Measurements from ENCODE around the gene PHC2. TPM values are rescaled to one million over a fixed set of nuclear protein-coding genes. Genes with fewer than 3 reads are reported as not detected.

The PHC2 gene
- total RNA-seq, 4 donors from 2014 or later = 77.8 to 81.3 (median 79.5) TPM

- Histone ChIP-seq H3K36me3 (peaks cover 9% of the 10 kb centered on the region), H3K4me1 (peaks cover 36% of the 10 kb centered on the region), H3K27ac (no peak overlapping the region), H3K9me3 (no peaks in the 10 kb centered on the region), H3K4me3 (no peak overlapping the region), H3K27me3 (no peaks in the 10 kb centered on the region)
- WGBS = 85% methylated on average over 6 of the region's 6 CpGs
- no peak for DNase-seq (ENCODE audit: low spot score in 2 of 2)
- no peak for TF ChIP-seq POLR2AphosphoS5 (IDR thresholded peaks at IDR 0.05)
- TF ChIP-seq EP300 (IDR thresholded peaks at IDR 0.05) = no peak
- no peak for TF ChIP-seq POLR2A (IDR thresholded peaks at IDR 0.05)
- no peak for TF ChIP-seq CTCF (IDR thresholded peaks at IDR 0.05)
These were observed 79.6 kb downstream of the PHC2 start for GRCh38 chr1:33351281-33351660.

DNA sequence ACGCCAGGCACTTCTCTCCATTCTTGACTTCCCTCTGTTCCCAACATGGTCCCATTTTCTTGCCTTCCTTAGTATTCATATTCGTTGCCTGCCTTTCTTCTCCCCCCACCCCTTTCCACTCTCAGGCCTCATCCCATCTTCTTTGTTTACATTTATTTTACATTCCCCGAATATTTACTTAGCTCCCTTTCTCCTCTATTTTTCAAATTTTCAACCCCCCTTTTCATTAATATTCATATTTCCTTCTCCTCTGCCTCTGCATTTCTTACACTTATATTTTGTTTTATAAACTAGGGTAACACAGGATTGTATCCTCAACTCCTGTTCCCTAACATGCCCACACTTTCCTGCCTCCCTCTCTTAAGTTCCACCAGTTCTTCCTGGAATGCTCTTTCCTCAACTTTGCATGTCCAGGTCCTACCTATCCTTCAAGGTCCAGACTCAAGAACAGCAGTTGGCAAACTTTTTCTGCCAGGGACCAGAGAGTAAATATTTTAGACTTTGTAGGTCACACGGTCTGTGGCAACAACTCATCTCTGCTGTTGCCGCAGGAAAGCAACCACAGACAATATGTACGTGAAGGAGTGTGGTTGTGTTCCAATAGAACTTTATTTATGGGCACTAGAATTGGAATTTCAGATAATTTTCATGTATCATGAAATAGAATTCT is 80.1 kb downstream of the PHC2 start:
- Histone ChIP-seq H3K27me3 (no peaks in the 10 kb centered on the region), H3K36me3 (peaks cover 9% of the 10 kb centered on the region), H3K4me3 (peak overlapping the region; percentile 79), H3K4me1 (peaks cover 41% of the 10 kb centered on the region), H3K27ac (peak overlapping the region; percentile 79), H3K9me3 (no peaks in the 10 kb centered on the region)
- no peak for DNase-seq (ENCODE audit: low spot score in 2 of 2)
- TF ChIP-seq EP300 (IDR thresholded peaks at IDR 0.05) = no peak
- no peak for TF ChIP-seq CTCF (IDR thresholded peaks at IDR 0.05)
- no peak for TF ChIP-seq POLR2A (IDR thresholded peaks at IDR 0.05)
- no peak for TF ChIP-seq POLR2AphosphoS5 (IDR thresholded peaks at IDR 0.05)
- WGBS = 45% methylated on average over 6 of the region's 6 CpGs

- WGBS = under 1% methylated on average over 39 of the region's 104 CpGs
- Histone ChIP-seq H3K9me3 (no peaks in the 10 kb centered on the region), H3K4me3 (peak overlapping the region; percentile 79), H3K27ac (peak overlapping the region; percentile 94), H3K4me1 (peaks cover 49% of the 10 kb centered on the region), H3K36me3 (peaks cover 8% of the 10 kb centered on the region), H3K27me3 (no peaks in the 10 kb centered on the region)
- no peak for TF ChIP-seq EP300 (IDR thresholded peaks at IDR 0.05)
- TF ChIP-seq POLR2AphosphoS5 (IDR thresholded peaks at IDR 0.05) = peak in 1 of 3 donors; percentile 79
- TF ChIP-seq CTCF (IDR thresholded peaks at IDR 0.05) = no peak
- DNase-seq (ENCODE audit: low spot score in 2 of 2) = peak; percentile 90 to 91
These were observed 80.9 kb downstream of the PHC2 start for GRCh38 chr1:33349778-33350610.

DNA sequence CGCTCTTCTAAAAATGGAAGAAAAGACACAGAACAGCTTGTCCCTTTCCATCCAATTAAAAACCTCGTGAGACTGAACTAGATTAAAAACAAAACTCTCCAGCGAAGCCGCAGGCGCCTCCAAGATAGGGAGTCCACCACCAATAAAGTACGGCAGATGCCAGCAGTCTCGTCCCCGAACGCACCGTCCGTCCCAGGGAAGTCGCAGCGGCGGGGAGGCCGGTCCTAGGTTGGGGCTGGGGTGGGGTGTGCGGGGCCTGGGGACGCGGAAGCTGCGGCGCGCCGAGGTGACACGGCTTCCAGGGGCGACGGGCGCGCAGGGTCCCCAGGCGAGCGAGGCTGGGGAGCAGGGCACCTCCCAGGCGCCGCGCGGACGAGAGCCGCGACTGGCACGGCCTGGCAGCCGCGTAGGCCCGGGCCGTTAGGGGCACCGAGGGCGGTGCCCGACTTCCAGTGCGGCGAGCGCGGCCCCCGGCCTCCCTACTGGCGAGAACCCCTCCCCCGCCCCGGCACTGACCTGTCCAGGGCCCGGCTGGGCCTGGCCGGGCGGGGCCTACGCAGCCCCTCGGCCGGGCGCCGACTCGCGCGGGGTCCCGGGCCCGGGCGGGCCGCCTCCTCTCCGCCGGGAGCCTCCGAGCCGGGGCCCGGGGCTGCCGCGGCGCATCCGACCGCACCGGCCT is 81.7 kb downstream of the PHC2 start:
- DNase-seq (ENCODE audit: low spot score in 2 of 2) = no peak
- H3K9me3 ChIP-seq = no peaks in the 10 kb centered on the region
- H3K27ac ChIP-seq = peak overlapping the region; percentile 94
- no peaks in the 10 kb centered on the region for H3K27me3 ChIP-seq
- 0% methylated on average over 45 of the region's 78 CpGs for WGBS
- peaks cover 57% of the 10 kb centered on the region for H3K4me1 ChIP-seq
- no peak for TF ChIP-seq EP300 (IDR thresholded peaks at IDR 0.05)
- TF ChIP-seq POLR2A (IDR thresholded peaks at IDR 0.05) = peak in 1 of 2 donors; percentile 46
- H3K4me3 ChIP-seq = peak overlapping the region; percentile 79
- H3K36me3 ChIP-seq = peaks cover under 1% of the 10 kb centered on the region

- TF ChIP-seq CTCF (IDR thresholded peaks at IDR 0.05) (no peak), POLR2A (IDR thresholded peaks at IDR 0.05) (no peak), EP300 (IDR thresholded peaks at IDR 0.05) (no peak), POLR2AphosphoS5 (IDR thresholded peaks at IDR 0.05) (no peak)
- DNase-seq (ENCODE audit: low spot score in 2 of 2) = no peak
- peaks cover 62% of the 10 kb centered on the region for H3K4me1 ChIP-seq
- H3K27ac ChIP-seq = peak overlapping the region; percentile 94
- H3K36me3 ChIP-seq = no peaks in the 10 kb centered on the region
- no peaks in the 10 kb centered on the region for H3K9me3 ChIP-seq
- no peaks in the 10 kb centered on the region for H3K27me3 ChIP-seq
- WGBS = 2% methylated on average over 11 of the region's 11 CpGs
- H3K4me3 ChIP-seq = peak overlapping the region; percentile 79
These were observed 82.2 kb downstream of the PHC2 start for GRCh38 chr1:33348676-33349080.
